Ammon's horn (tissue), 1 donor: ENCODE measurements around the gene PCNX3.

Experiments used
- DNase-seq: peaks from one replicate; pipeline ENCODE4 v3.0.0-alpha.2; 2016; ENCODE audit warnings: low spot score

Gene PCNX3

DNA sequence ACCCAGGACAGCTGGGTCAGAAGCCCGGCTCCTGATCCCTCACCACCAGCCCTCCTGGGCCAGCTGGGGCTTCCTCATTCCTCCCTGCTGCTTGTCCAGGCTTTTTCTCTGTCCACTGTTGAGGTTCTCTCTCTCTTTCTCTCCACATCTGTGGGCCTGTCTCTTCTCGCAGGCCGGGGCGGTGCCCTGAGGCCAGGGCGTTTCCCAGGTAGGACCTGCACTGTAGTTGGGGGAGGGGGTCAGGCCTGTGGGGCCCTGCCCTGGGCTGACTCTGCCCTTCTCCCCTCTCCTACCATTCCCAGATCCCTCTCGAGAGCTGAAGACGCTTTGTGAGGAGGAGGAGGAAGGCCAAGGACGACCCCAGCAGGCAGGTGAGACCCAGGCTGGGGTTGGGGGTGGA, 34.8 kb upstream of the PCNX3 start:
- no peak for DNase-seq

GRCh38 chr11:65581928-65582327, 33.6 kb upstream of the PCNX3 start:
- no peak for DNase-seq

DNA sequence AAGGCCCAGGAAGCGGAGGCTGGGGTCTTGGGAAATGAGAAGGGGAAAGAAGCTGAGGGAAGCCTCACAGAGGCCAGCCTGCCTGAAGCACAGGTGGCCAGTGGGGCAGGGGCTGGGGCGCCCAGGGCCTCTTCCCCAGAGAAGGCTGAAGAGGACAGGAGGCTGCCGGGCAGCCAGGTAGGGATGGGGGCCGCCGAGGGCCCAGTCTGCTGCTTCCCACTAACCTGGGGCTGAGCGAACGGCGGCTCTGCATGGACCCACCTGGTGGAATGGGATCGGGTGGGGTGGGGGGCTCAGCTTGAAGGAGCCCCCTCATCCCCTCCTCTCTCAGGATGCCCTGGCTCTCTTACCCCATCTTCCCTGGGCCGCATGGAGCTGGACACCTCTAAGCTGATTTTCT, 32.0 kb upstream of the PCNX3 start:
- no peak for DNase-seq

DNA sequence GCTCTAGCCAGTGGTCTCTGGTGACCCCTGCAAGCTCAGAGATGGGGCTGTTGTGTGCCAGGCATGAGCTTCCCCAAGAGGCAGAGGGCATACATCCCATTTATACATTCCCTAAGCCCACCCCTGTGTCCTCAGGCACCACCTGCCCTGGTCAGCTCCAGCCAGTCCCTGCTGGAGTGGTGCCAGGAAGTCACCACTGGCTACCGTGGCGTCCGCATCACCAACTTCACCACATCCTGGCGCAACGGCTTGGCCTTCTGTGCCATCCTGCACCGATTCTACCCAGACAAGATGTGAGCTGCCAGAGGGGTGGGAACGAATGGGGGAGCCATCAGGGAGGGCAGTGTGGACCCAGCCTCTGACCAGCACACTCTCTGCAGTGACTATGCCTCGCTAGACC, 31.5 kb upstream of the PCNX3 start:
- no peak for DNase-seq

- DNase-seq: peak; percentile 65
Observed at GRCh38 chr11:65584723-65585171, 30.8 kb upstream of the PCNX3 start.

- no peak for DNase-seq
Observed at GRCh38 chr11:65585396-65586246, 30.0 kb upstream of the PCNX3 start.

GRCh38 chr11:65586247-65586630, 29.3 kb upstream of the PCNX3 start:
- DNase-seq: no peak

GRCh38 chr11:65586676-65587075, 28.9 kb upstream of the PCNX3 start:
- DNase-seq: no peak

- no peak for DNase-seq
Observed at GRCh38 chr11:65588199-65589054, 27.1 kb upstream of the PCNX3 start.

GRCh38 chr11:65589444-65590239, 25.9 kb upstream of the PCNX3 start:
- DNase-seq: no peak

- DNase-seq: no peak
Observed at GRCh38 chr11:65590240-65590738, 25.3 kb upstream of the PCNX3 start.

DNA sequence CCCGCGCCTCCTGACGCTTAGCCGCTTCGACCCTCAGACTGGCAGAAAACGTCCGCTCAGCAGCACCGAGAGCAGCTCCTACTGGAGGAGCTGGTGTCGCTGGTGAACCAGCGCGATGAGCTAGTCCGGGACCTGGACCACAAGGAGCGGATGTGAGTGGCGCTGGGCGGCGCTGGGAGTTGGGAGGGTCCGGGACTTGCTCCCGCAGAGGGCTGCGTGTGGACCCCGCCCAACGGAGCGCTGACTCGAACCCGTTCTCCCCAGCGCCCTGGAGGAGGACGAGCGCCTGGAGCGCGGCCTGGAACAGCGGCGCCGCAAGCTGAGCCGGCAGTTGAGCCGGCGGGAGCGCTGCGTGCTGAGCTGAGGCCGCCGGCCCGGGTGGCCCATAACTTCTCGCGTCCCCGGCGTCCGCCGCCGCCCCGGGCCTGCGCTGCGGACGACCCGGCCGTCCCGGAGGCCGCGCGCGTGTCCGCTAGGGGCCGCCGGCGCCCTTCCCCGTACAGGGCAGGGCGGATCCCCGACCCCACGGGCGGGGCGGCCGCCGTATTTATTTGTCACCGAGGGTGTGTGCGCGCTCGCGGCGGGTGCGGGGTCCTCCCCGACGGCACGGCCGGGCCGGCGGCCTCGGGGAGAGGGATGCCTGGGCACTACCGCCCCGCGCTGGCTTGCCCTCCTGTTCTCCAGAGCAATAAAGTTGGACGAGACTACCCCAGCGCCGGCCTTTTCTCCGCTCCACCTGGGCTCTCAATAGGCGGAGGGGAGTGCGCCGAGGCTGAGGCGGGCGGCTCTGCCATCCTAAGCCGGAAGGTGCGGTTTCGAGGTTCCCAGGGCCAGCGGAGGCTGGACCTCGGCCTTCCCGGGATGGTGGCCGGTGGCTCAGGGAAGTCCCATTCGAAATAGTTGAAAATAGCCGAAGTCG, 23.4 kb upstream of the PCNX3 start:
- no peak for DNase-seq

DNA sequence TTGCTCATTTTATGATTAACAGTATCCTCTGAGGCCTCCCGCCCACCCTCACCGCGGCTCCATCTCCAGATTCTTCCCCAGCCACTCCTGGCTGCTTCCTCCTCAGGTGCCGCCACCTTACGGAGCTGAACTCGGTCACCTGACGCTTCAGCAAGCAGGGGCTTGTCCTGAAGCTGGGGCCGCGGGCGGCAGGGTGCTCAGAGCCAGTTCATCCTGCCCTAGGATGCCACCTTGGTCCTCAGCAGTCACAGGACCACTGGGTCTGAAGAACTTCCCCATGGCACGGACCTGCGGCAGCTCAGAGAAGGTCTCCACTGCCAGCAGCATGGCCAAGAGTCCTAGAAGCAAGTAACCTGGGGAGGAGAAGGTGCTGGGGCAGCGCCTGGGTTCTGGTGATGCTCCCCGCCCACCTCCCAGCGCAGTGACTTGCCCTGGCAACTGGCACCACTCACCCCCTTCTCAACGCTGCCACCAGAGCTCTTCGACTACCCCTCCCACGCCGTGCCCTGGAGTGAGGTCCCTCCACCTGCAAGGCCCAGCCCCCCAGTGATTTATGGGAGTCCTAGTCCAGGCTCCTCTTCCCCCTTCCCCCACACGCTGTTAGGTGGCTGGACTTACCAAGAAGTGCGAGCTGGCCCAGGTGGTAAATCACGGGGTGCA, 22.6 kb upstream of the PCNX3 start:
- no peak for DNase-seq

DNA sequence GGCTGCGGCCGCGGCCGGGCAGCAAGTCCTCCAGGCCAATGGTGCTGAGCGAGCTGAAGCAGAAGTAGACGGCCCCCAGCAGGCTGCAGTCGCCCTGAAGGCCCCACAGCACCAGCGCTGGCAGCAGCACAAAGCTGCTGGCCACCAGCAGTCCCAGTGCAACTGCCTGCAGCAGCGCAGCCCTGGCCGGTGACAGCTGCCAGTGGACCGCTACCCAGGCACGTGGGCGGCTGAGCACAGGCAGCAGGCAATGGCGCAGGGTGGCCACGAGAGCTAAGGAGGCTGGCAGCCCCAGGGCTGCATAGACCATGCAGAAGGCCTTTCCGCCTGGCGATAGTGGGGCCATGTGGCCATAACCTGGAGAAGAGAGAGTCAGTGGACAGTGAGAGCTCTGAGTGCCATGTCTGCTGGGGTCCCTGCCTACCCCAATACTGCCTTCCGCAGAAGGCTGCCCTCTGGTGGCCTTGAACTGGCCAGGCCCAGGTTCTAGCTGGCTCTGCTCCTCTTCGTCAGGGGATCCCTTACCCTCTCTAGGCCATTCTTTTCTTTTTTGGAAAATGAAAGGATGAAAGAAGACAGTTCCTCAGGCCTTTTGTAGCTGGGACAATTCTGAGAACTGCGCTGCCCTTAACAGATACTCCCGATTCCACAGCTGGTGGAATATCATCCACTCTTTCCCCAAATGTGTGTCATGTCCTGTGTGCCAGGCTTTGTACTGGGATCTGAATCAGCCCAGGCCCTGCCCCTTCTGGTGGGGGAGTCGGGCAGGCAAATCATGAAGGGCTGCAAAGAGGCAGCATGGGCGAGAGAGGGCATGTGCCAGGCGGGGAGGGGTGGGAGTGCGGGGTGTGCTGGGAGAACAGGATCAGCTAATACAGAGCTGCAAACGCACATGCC, 21.8 kb upstream of the PCNX3 start:
- peak; percentile 81 for DNase-seq

DNA sequence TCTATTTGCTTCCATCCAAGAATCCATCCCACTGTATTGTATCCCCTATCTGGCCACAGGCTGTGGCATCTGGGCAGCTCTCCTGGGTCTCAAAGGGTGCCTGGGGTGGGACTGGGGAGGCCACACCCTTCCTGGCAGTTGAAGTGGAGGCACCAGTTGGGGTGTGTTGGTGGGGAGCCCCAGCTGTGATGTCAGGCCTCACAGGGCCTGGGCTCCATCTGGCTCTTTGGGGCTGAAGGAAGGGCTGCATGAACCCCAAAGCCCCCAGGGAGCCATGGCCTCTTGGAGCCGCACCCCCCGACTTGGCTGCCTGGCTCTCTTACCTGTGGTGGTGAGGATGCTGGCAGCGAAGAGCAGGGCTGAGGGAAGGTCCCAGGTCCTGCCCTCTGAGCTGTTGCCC, 20.4 kb upstream of the PCNX3 start:
- no peak for DNase-seq

DNA sequence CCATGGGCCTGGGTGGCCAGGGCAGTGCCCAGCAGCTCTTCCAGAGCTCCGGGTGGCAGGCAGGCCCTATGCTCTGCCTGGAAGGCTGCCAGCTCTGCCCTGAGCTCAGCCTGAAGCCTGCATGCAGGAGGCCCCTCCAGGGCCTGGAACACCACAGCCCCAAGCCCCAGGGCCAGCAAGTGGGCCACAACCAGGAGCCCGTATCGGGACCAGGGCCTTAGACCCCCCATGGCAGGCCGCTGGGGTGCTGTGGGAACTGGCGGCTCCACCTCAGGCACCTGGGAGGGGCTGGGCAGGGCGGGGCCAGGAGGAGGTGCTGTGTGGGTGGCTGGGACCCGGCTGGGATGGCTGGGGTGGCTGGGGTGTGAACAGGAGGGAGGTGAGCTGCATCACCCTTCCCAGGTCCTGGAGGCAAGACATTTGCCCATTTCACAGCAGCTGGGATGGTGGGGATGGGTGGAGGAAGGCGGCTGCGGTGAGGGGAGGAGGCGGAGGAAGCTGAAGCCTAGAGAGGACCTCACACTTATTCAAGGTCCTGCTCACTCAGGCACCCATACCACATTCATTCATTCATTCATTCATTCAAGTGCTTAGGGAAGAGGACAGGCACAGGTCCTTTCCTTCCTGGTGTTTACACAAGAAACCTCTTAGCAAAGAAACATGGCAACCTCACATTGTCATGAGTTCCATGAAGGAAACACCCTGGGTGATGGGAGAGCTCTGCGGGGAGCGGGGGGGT, 19.9 kb upstream of the PCNX3 start, which contains the start of gene KCNK7:
Gene KCNK7, minus strand, starts transcription at position 258 of the 739 bp plus-strand sequence. Its CDS starts 28 bp downstream, at position 230.
- DNase-seq: no peak

DNA sequence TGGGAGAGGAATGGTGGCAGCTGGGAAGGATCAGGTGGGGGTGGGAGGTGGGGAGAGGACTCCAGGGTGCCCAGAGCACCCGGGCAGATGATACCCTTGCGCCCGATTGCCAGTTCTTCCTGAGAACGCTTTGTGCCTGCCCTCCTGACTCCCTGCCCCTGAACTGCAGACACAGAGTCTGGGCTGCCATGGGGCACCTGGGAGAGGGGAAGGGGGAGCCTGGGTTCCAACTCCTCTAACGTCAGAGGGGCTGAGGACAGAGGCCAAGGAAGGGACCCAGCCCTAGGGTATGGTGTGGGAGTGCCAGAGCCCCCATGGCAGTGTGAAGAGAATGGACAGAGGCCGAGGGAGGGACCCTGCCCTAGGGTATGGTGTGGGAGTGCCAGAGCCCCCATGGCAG, 19.1 kb upstream of the PCNX3 start:
- DNase-seq: no peak

DNA sequence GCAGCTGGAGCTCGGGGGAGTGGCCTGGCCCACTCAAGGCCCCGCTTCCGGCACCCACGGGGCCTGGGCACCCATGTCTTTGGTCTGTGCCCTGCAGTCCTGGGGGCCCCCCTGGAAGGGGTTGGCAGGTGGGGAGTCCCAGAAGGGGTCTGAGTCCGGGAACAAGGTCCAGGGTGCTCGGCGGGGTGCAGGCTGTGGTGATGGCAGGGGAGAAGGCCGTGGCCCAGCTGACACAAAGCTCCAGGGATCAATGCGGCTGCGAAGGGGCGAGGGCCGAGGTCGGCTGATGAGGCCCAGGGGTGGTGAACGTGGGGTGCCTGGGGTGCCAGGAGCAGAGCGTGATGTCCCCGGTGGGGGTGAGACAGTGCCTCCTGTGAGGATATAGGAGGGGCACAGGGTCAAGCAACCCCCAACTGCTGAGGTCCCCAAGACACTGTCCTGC, 17.3 kb upstream of the PCNX3 start:
- no peak for DNase-seq
